ENCODE results near the gene CDKAL1. TPM values are rescaled to one million over a fixed set of nuclear protein-coding genes. Genes with fewer than 3 reads are reported as not detected.

CDKAL1 gene
- total RNA-seq, 4 donors from 2014 or later, result 10.3 to 11.2 (median 10.5) TPM

GRCh38 chr6:20604159-20604558, 69.9 kb downstream of the CDKAL1 start:
- H3K27me3 ChIP-seq, result no peaks in the 10 kb centered on the region
- intact Hi-C loops (cut with DNase I), result no loop called here
- DNase-seq (ENCODE audit: extremely low spot score), result no peak

GRCh38 chr6:20605061-20605460, 70.8 kb downstream of the CDKAL1 start:
- TF ChIP-seq POLR2A (IDR thresholded peaks at IDR 0.05; ENCODE audit: low read depth) (no peak), CTCF (IDR thresholded peaks at IDR 0.05) (no peak), EP300 (IDR thresholded peaks at IDR 0.05) (no peak), POLR2AphosphoS5 (IDR thresholded peaks at IDR 0.05) (no peak)
- H3K9me3 ChIP-seq, result no peaks in the 10 kb centered on the region
- no peak overlapping the region for H3K27ac ChIP-seq (replicated peaks in 1 of 4)
- no peaks in the 10 kb centered on the region for H3K36me3 ChIP-seq
- WGBS, result 82% methylated on average over 1 of the region's 1 CpG
- intact Hi-C loops (cut with DNase I), result no loop called here
- H3K4me1 ChIP-seq, result no peaks in the 10 kb centered on the region
- H3K4me3 ChIP-seq, result no peak overlapping the region
- no peak for DNase-seq (ENCODE audit: extremely low spot score)
- H3K27me3 ChIP-seq, result no peaks in the 10 kb centered on the region

More at GRCh38 chr6:20604159-20604558, 69.9 kb downstream of the CDKAL1 start:
- TF ChIP-seq EP300 (IDR thresholded peaks at IDR 0.05), result no peak
- no peak for TF ChIP-seq CTCF (IDR thresholded peaks at IDR 0.05)
- TF ChIP-seq POLR2A (IDR thresholded peaks at IDR 0.05; ENCODE audit: low read depth), result no peak
- TF ChIP-seq POLR2AphosphoS5 (IDR thresholded peaks at IDR 0.05), result no peak
- Histone ChIP-seq H3K4me3 (no peak overlapping the region), H3K27ac (replicated peaks in 1 of 4) (no peak overlapping the region), H3K4me1 (no peaks in the 10 kb centered on the region), H3K36me3 (no peaks in the 10 kb centered on the region), H3K9me3 (no peaks in the 10 kb centered on the region)

- H3K36me3 ChIP-seq, result no peaks in the 10 kb centered on the region
- no peak overlapping the region for H3K4me3 ChIP-seq
- TF ChIP-seq EP300 (IDR thresholded peaks at IDR 0.05) (no peak), POLR2AphosphoS5 (IDR thresholded peaks at IDR 0.05) (no peak), POLR2A (IDR thresholded peaks at IDR 0.05; ENCODE audit: low read depth) (no peak), CTCF (IDR thresholded peaks at IDR 0.05) (no peak)
- WGBS, result 80% methylated on average over 3 of the region's 3 CpGs
- no peaks in the 10 kb centered on the region for H3K27me3 ChIP-seq
- H3K4me1 ChIP-seq, result no peaks in the 10 kb centered on the region
- no peak overlapping the region for H3K27ac ChIP-seq (replicated peaks in 1 of 4)
- intact Hi-C loops (cut with DNase I), result no loop called here
- DNase-seq (ENCODE audit: extremely low spot score), result no peak
- H3K9me3 ChIP-seq, result no peaks in the 10 kb centered on the region
These were observed 71.3 kb downstream of the CDKAL1 start for GRCh38 chr6:20605581-20605980.

DNA sequence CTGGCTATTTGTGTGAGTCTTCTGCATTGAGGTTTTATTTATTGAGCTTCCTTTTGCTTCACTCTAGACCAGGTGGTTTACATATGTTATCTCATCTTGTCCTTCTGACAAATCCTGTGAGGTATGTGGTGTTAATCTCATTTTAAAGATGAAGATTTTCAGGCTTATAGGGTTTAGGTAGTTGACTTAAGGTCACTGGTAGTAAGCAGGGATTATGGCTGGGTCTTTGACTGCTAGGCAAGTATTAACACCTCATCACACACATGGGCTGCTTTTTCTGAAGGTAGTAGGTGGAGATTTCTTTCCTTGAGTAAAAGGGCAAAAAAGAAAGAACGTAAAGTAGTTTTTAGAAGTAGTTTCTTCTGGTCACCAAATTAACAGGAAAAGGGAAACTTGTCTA, 72.6 kb downstream of the CDKAL1 start:
- WGBS, result 100% methylated on average over 1 of the region's 1 CpG
- H3K27ac ChIP-seq (replicated peaks in 1 of 4), result no peak overlapping the region
- H3K36me3 ChIP-seq, result no peaks in the 10 kb centered on the region
- no peaks in the 10 kb centered on the region for H3K9me3 ChIP-seq
- DNase-seq (ENCODE audit: extremely low spot score), result no peak
- H3K4me3 ChIP-seq, result no peak overlapping the region
- intact Hi-C loops (cut with DNase I), result no loop called here
- no peaks in the 10 kb centered on the region for H3K4me1 ChIP-seq
- H3K27me3 ChIP-seq, result no peaks in the 10 kb centered on the region
- TF ChIP-seq POLR2AphosphoS5 (IDR thresholded peaks at IDR 0.05) (no peak), POLR2A (IDR thresholded peaks at IDR 0.05; ENCODE audit: low read depth) (no peak), CTCF (IDR thresholded peaks at IDR 0.05) (no peak), EP300 (IDR thresholded peaks at IDR 0.05) (no peak)

- H3K27ac ChIP-seq (replicated peaks in 1 of 4), result no peak overlapping the region
- intact Hi-C loops (cut with DNase I), result no loop called here
- DNase-seq (ENCODE audit: extremely low spot score), result no peak
- no peak overlapping the region for H3K4me3 ChIP-seq
- no peaks in the 10 kb centered on the region for H3K27me3 ChIP-seq
- no peaks in the 10 kb centered on the region for H3K36me3 ChIP-seq
- WGBS, result 94% methylated on average over 4 of the region's 4 CpGs
- H3K4me1 ChIP-seq, result no peaks in the 10 kb centered on the region
- H3K9me3 ChIP-seq, result no peaks in the 10 kb centered on the region
- TF ChIP-seq POLR2A (IDR thresholded peaks at IDR 0.05; ENCODE audit: low read depth) (no peak), POLR2AphosphoS5 (IDR thresholded peaks at IDR 0.05) (no peak)
These were observed 74.1 kb downstream of the CDKAL1 start for GRCh38 chr6:20608356-20608755.

Measured in esophagus muscularis mucosa (tissue), 4 donors.